Stimulated activated CD4-positive, alpha-beta T cell treated with anti-CD3 and anti-CD28 coated beads, Interleukin-2, amount 100 ng/mL, for 24 hours (primary cell): ENCODE data around the gene MTREX.
"Not testable (repeated sequence)": the region's sequence is repeated elsewhere in the genome, so short reads cannot be mapped to it uniquely, and the experiment has no call there.

Experiments
- DNase-seq, 2 donors: peaks; one replicate each; pipeline ENCODE4 v3.0.0-alpha.2; 2020

Gene MTREX

GRCh38 chr5:55307383-55308253, at the start of gene MTREX, which contains the start of gene DHX29:
MTREX (plus strand) TSS chr5:55307989; CDS start chr5:55308014, 25 bp downstream.
DHX29 (minus strand) TSS chr5:55307694; CDS start chr5:55307573, 121 bp downstream.
- DNase-seq = peak; percentile 87 to 90

DNA sequence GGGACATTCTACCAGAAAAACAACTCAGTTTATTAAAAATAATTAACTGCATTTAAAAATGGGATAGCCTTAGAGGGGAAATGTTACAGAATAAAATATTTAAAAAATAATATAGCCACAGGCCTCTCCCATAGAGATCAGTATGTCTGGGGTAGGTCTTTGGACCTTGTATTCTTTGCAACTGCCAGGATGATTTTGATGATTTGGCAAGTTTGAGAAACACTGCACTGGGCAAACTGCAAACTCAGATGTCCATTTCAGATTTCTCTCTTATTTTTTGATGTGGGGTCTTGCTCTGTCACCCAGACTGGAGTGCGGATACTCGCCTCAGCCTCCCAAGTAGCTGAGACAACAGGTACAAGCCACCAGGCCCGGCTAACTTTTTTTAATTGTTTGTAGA, 49.5 kb upstream of the MTREX start:
- DNase-seq = no peak

DNA sequence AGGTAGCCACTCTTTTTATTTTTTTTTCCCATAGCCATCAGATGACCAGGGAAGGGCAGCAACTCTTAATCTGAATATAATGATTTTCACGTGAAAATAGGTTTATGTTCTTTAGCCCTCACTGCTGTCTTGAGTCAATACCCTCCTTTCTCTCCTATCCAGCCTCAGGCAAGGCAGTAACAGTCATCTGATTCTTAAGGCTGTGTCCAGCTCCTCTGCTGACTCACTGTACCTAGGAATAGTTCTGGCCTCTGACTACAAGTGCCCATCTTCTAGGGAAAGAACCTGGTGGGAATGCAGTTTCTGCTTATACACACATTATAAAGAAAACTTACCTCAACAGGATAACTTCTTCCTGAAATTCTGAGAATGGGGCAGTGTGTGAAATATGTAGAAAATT, 31.0 kb upstream of the MTREX start:
- no peak for DNase-seq

DNA sequence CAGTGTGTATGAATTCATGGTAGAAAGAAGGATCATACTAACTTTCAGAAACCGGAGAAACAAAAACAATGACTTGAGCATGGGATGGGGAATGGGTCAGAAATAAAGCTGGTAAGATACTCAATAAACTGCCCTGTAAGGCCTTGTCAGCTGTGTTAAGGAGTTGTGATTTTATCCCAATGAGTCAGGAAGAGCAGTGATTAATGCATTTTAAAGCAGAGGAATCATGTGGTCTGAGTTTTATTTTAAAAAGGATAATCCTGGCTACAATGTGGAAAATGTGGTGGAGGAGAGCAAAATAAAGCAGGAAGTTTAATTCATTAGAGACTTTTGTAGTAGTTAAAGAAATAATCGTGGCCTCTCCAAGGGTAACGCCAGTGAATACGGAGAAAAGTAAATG, 29.0 kb upstream of the MTREX start:
- no peak for DNase-seq

DNA sequence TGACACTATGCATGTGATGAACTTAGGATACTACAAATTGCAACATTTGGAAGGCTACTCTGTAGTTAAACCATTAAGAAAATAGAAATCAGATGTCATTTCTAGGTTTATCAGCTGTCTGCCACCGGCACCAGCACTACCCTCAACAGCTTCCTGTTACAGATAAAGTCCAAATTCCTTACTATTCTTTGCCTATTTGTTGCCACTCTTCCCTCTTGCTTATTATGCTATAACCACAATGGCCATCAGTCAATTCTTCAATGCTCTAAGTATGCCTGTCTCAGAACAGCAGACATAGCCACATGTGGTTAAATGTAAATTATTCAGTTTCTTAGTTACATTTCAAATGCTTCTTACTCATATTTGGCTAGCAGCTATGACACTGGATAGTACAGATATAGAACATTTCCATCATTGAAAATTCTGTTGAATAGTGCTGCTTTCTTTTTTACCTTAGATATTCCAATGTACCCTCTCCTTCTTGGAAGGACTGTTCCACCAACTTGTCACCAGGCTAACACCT, 21.3 kb upstream of the MTREX start:
- no peak for DNase-seq

DNA sequence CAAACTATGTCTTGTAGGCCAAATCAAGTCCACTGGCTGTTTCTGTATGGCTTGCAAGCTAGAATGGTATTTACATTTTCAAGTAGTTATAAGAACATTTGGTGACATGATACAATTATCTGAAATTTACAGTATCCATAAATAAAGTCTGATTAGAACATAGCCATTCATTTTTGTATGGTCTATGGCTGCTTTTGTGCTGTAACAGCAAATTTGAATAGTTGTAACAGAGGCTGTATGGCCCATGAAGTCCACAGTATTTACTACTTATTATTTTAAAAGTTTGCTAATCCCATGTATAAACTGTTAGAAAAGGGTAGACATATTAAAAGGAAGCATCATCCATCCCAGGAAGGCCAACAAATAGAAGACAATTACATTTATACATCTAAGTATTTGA, 18.0 kb upstream of the MTREX start:
- no peak for DNase-seq

DNA sequence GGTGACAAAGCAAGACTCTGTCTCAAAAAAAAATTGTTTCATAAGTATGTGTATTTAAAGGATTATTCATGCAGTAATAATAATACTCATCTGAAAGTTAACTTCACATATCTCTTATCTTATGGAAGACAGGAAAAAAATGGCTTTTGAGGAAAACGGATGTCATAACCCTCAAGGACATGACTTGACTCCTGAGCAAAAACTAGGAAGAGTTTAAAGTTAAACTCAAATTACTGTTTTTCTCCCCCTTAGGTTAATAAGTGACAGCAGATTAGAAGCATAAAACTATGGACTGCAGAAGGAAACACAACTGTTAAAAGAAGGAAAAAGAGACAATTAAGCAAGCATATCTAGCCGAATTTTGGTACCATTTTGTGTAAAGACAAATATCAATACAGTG, 16.8 kb upstream of the MTREX start:
- DNase-seq = no peak

GRCh38 chr5:55294935-55295334, 12.9 kb upstream of the MTREX start:
- no peak for DNase-seq

DNA sequence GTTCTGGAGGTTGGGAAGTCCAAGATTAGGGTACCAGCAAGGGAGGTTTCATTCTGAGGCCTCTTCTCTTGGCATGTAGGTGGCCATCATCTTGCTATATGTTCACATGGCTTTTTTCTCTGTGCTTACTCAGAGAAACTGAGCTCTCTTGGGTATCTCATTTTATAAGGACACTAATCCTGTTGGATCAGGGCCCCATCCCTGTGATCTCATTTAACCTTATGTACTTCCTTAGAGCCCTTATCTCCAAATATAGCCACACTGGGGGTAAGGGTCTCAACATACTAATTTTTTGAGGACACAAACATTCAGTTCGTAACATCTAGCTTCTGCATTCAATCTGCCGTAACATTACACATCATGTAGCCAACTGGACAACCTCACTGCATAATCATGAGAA, 6.9 kb upstream of the MTREX start:
- DNase-seq = no peak

DNA sequence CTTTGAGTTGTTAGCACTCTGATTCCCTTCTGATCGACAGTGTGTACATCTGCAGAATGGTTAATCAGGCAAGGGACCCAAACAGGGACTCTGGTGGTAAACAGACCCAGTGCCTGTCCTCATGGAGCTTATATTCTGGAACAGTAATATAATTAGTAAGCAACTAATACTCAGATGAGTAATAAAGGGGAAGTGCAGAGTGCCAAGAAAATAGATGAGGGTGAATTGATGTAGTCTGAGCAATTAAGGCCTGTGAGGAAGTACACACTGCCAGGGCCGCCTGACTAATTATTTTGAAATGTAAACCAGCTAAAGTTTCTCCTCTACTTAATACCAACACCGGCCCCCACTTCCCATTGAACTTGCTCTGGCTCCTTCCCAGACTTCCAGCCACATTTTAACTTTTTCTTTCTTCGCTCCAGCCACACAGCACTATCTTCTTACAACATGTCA, 4.5 kb upstream of the MTREX start:
- DNase-seq = no peak

DNA sequence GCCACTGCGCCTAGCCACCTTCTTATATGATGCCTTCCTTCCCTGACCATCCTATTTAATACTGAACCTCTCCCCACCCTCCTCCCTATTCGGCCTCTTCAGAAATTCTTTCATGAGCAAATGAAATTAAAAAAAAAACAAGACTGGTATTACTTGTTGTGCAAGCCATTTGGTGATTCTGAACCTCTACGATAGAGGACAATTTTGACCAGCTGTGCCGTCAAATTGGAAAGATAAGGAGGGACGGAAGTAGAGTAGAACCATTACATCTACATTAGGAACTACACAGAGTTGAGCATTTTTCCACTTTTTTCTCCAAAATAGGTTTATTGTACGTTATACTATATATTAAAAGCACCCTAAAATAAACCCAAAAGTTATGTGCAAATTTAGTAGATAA, 3.2 kb upstream of the MTREX start:
- no peak for DNase-seq

GRCh38 chr5:55305345-55305744, 2.4 kb upstream of the MTREX start:
- DNase-seq = no peak

DNA sequence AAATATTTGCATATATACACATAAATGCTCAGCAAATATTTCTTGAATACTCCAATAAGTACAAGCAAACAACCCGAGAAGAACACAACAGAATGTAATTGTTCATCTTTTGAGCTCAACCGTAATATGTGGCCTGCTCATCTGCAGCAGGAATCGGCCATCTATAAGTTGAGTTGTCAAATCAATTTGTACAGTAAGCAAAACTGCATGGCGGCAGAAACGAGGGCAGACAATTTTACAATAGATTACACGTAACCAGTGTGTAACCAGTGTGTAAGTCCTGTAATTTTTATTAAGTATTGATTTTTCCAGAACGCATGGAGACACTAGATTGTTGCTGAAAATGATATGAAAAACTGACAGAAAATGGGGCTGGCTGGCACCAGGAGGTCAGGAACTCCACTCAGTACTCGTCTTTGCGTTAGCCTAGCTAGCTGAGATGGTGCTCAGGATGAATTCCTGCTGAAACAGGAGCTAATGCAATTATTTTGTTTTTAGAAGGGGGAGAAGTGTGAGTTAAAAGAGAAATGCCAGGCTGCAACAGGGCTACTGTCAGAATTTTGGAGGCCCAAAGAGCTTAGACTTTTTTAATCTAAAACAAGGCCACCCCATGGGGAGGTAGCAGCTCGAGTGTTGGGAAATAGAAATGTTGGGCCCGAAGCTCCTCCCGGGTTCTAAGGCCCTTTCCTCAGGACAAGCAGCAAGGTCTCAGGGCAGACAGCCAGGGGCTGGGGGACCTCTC, 977 bp upstream of the MTREX start:
- DNase-seq = no peak

GRCh38 chr5:55308254-55308836, 556 bp downstream of the MTREX start:
- DNase-seq = peak in 1 of 2 donors; percentile 35

DNA sequence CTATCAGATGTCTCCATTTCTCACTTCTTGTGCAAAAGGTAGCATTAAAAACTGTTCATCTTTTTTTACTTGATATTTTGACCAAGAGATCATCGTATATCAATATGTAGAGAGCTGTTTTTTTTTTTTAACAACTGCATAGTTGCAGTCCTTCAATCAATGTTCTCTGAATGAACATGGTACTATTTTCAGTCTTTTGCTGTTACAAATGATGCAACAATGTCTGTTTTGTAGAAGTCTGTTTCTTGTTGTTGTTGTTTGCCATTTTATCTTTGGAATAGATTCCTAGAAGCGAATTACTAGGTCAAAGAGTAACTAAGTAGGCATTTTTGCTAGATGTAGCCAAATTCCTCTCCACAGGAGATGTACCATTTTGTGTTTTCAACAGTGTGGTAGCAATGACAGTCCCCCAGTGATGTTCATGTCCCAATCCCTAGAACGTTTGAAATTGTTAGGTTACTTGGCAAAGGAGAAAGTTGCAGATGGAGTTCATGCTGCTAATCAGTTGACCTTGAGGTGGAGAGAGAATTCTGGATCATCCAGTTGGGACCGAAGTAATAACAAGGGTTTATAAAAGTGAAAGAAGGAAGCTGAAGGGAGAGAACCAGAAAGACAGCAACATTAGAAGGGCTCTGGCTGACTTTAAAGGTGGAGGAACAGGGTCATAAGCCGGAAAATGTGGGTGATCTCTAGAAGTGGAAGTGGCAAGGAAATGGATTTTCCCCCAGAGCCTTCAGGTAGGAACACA, 6.3 kb downstream of the MTREX start:
- no peak for DNase-seq

DNA sequence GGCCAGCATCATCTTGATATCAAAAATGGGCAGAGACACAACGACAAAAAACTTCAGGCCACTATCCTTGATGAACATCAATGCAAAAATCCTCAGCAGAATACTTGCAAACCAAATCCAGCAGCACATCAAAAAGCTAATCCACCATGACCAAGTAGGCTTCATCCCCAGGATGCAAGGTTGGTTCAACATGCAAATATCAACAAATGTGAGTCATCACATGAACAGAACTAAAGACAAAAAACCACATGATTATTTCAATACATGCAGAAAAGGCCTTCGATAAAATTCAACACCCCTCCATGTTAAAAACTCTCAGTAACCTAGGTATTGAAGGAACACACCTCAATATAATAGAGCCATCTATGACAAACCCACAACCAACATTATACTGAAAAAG, 8.5 kb downstream of the MTREX start:
- DNase-seq = no peak

- no peak for DNase-seq
These were observed 9.0 kb downstream of the MTREX start for GRCh38 chr5:55316837-55317236.

DNA sequence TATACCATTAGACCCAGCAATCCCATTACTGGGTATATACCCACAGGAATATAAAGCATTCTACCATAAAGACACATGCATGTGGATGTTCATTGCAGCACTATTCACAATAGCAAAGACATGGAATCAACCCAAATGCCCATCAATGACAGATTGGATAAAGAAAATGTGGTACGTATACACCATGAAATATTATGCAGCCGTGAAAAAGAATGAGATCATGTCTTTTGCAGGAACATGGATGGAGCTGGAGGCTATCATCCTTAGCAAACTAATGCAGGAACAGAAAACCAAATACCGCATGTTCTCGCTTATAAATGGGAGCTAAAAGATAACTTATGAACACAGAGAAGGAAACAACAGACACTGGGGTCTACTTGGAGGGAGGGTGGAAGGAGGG, 10.4 kb downstream of the MTREX start:
- not testable (repeated sequence) for DNase-seq

DNA sequence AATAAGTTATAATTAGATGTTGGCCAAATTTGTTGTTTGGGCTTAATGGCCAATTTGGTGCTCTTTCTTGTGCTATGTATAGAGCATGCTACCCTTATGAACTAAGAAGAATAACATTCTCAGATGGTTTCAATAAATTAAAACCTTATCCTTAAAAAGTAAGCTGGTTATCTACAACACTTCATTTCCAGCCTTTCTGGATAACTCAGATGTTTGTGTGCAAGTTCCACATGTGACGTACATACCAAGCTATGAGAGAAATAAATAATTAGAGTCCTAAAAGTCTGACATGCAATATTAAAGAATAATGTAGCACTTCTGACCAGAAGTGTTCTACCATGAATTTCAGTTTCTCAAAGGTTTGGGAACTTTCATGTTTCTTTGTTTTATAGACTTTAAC, 11.7 kb downstream of the MTREX start:
- no peak for DNase-seq

- no peak for DNase-seq
These were observed 12.8 kb downstream of the MTREX start for GRCh38 chr5:55320571-55320970.

GRCh38 chr5:55324006-55324405, 16.2 kb downstream of the MTREX start:
- no peak for DNase-seq

DNA sequence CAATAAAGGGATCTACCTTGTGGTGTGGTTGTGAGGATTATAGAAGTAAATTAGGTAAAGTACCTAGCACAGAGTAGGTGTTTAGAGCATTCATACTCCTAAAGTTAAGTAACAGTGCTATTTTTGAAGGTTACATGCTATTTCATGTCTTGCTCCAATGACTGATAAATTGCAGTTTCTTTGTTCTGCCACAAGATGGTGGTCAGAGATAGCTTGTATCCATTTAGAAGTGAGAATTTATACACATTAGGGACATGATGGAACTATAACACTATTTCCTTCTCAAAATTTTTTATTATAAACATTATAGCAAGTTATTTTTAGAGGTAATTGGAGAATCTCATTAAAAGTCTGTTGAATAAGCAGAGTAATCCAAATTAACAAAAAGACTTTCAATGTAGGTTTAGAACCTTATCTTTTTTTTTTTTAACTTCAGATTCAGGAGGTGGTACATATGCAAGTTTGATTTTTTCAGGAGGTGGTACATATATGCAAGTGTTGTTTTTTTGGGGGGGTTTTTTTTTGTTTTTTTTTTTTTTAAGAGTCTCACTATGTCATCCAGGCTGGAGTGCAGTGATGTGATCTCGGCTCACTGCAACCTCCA, 17.1 kb downstream of the MTREX start:
- DNase-seq = no peak
